ENCODE data around the gene COMTD1.

The COMTD1 gene

DNA sequence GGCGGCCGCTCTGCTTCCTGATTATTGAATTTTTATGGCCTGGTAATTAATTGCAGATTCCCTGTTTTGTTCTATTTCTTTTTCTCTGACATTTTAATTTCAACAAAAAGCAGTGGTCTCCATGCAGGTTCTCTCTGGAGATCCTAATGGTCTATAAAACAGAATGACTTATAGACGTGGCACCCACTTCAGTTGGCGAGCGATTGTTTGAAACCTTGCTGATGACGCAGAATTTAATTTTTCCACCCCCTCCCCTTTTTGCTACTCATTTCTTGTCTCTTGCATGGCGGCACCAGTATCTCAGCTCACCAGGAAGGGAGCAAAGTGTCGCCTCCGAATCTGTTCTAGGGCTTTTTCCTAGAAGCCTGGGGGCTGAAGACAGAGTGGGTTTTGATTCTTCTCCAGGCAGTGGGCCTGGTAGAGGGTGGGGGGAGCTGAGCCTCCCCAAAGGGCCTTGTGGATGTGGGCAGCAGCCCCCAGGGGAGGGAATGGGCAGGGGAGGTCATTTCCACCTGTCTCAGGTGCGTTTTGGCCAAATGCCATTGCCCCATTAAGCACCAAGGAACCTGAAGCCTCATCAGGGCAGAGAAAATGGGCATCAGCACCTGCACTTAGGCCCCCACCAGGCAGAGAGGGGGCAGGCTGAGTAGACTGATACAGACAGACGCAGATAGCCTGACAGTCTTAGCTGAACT lies 3.5 kb upstream of the COMTD1 start:
- TF ChIP-seq, protein P1, sequence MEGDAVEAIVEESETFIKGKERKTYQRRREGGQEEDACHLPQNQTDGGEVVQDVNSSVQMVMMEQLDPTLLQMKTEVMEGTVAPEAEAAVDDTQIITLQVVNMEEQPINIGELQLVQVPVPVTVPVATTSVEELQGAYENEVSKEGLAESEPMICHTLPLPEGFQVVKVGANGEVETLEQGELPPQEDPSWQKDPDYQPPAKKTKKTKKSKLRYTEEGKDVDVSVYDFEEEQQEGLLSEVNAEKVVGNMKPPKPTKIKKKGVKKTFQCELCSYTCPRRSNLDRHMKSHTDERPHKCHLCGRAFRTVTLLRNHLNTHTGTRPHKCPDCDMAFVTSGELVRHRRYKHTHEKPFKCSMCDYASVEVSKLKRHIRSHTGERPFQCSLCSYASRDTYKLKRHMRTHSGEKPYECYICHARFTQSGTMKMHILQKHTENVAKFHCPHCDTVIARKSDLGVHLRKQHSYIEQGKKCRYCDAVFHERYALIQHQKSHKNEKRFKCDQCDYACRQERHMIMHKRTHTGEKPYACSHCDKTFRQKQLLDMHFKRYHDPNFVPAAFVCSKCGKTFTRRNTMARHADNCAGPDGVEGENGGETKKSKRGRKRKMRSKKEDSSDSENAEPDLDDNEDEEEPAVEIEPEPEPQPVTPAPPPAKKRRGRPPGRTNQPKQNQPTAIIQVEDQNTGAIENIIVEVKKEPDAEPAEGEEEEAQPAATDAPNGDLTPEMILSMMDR (IDR thresholded peaks at IDR 0.05; ENCODE audit: low read depth, low read length): no peak
- DNase-seq (ENCODE audit: low read depth, low spot score): no peak
- H3K4me3 ChIP-seq (ENCODE audit: low read depth, low read length): no peak overlapping the region
- in situ Hi-C loops (cut with HindIII; ENCODE audit: low sequenced_read_pairs): no loop called here

DNA sequence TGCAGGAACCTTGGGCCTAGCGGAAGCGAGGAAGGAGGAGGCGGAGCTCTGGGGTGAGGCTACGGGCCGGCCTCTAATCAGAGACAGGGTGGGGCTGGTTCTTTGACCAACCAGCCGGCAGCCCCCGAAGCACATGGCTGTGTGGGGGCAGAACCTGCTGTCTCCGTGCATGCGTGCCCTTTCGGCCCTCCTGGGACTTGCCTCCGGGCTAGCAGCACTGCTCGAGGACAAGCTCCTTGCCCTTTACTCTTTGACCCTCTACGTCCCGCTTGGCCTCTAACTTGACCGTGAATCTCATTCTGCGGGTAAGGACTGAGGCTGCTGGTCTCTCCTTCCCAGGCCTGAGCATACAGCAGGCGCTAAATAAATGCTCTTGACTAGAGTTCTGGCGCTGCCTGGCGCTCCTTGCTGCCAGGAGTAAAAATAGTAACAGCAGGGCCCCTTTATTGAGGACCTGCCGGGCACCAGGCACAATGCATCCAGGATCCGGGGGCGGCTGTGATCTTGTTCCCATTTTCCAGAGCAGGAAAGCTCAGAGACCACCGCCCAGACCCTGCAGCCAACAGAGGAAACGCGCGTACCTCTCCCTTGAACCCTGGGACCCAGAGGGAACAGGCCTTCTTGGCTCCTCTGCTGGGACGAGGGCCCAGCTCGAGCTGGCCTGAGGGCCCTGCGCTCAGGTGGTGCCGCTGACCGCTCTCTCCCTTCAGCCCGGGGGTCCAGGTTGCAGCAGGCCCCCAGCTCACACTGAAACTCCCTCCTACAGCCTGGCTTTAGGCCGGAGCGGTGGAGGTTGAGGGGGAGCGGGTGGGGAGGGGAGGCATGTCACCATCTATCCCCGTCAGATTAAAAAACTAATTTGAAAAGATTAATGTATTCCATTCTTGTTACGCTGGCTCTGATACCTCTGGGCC lies 2.7 kb upstream of the COMTD1 start:
- TF ChIP-seq, protein P1 (IDR thresholded peaks at IDR 0.05; ENCODE audit: low read depth, low read length): no peak
- no peak overlapping the region for H3K4me3 ChIP-seq (ENCODE audit: low read depth, low read length)
- DNase-seq (ENCODE audit: low read depth, low spot score): no peak
- in situ Hi-C loops (cut with HindIII; ENCODE audit: low sequenced_read_pairs): no loop called here

DNA sequence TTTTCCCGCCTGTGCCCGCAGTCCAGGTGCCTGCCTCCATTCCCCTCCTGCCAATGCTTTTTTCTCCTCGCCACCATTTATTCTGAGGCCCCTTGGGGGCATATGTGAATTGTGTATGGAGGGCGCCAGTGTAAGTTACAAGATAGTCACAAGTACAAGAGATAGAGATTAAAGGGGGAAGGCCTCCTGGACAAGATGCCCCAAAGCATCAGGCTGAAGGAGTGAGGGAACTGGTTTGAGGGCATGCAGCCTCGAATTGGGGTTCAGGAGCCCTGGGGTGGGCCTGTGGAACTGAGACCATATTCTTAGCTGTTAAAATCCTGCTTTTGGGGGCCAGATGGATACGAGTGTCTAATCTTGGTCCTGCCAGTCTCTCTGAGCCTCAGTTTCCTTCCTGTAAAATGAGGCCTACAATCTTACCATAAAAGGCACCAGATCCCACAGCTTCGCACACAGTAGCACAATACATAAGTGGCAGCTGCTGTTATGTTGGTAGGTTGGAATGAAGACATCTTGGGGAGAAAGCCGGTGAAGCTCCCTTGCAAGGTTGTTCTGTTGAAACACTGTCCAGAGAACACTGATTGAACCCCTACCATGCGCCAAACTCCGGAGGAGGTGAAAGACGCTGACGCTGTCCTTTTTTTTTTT lies 545 bp upstream of the COMTD1 start:
- DNase-seq (ENCODE audit: low read depth, low spot score): no peak
- in situ Hi-C loops (cut with HindIII; ENCODE audit: low sequenced_read_pairs): no loop called here
- TF ChIP-seq, protein P1 (IDR thresholded peaks at IDR 0.05; ENCODE audit: low read depth, low read length): no peak
- H3K4me3 ChIP-seq (ENCODE audit: low read depth, low read length): no peak overlapping the region

DNA sequence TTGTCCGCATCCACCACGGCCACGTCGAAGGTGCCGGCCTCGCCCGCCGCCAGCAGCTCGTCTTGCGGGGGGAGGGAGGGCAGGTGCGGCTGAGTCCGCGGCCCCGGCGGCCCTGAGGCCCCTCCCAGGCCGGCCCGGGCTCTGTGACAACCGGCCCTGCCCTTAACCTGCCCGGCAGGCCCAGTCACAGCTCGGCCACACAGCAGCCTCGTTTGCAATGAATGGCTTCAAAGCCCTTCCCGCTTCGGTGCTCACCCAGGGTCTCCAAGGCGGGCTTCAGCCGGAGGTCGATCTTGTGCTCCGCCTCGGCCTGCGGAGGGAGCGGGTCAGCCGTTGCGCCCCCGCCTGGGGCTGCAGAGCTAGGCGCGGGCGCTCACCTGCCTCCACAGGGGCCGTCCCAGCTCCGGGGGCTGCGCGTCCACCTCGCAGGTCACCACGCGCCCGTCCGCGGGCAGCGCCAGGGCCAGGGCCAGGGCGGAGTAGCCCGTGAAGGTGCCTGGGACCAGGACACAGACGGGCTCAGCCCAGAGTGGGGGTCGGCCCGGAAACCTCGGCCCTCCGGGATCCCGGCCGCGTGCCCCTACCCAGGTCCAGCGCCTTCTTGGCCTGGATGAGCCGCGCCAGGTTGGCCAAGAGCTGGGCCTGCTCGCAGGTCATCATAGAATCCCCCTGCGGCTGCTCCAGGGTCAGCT lies 928 bp downstream of the COMTD1 start:
- in situ Hi-C loops (cut with HindIII; ENCODE audit: low sequenced_read_pairs): no loop called here
- TF ChIP-seq, protein P1 (IDR thresholded peaks at IDR 0.05; ENCODE audit: low read depth, low read length): no peak
- no peak for DNase-seq (ENCODE audit: low read depth, low spot score)
- H3K4me3 ChIP-seq (ENCODE audit: low read depth, low read length): peak overlapping the region; percentile 57

DNA sequence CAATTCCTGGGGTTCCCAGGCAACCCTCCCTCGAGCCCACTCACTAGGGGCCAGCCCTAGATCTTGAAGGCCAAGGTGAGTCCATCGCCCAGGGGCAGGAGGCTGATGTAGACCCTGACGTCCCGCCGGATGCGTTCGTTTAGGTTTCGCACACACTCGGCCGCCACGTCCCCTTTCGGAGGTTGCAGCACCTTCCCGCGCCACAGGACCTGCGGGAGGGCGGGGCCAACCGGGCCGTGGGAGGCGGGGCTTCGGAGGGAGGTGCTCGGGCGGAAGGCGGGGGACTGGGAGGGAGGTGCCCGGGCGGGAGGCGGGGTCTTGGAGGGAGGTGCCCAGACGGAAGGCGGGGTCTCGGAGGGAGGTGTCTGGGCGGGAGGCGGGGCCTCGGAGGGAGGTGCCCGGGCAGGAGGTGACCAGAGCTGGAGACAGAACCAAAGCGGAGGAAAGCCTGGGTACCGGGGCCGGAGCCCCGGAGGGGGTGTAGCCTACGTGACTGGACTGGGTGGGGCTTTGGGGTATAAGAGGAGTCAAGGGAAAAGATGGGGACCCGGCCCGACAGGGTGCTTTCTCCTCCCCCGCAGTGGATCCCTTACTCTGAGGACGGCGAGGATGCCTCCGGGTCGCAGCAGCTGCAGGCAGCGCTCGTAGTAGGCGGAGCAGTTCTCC lies 1.6 kb downstream of the COMTD1 start:
- in situ Hi-C loops (cut with HindIII; ENCODE audit: low sequenced_read_pairs): no loop called here
- TF ChIP-seq, protein P1 (IDR thresholded peaks at IDR 0.05; ENCODE audit: low read depth, low read length): no peak
- H3K4me3 ChIP-seq (ENCODE audit: low read depth, low read length): peak overlapping the region; percentile 57
- DNase-seq (ENCODE audit: low read depth, low spot score): peak; percentile 90

Data from astrocyte of the spinal cord (primary cell).